ENCODE data around the gene ZBTB7C. TPM values are rescaled to one million over a fixed set of nuclear protein-coding genes. Genes with fewer than 3 reads are reported as not detected.

The ZBTB7C gene
- total RNA-seq, 4 donors from 2014 or later: 38.2 to 92.3 (median 52.4) TPM

GRCh38 chr18:48017635-48018034 lies 391.5 kb downstream of the ZBTB7C start:
- intact Hi-C loops (cut with DNase I): no loop called here
- Histone ChIP-seq H3K36me3 (no peaks in the 10 kb centered on the region), H3K27ac (no peak overlapping the region), H3K4me3 (no peak overlapping the region), H3K27me3 (peaks cover 0 to 23% (median 0%) of the 10 kb centered on the region in 4 donors), H3K9me3 (no peaks in the 10 kb centered on the region), H3K4me1 (peaks cover 0 to 30% (median 13%) of the 10 kb centered on the region in 3 donors)
- no peak for DNase-seq
- 64 to 71% methylated on average over 2 of the region's 2 CpGs for WGBS, 2 donors
- no peak for TF ChIP-seq CTCF (IDR thresholded peaks at IDR 0.05)
- no peak for TF ChIP-seq POLR2A (IDR thresholded peaks at IDR 0.05)

- 32 to 52% methylated on average over 4 of the region's 4 CpGs for WGBS, 2 donors
- Histone ChIP-seq H3K27me3 (peaks cover 0 to 10% (median 0%) of the 10 kb centered on the region in 4 donors), H3K9me3 (no peaks in the 10 kb centered on the region), H3K4me3 (no peak overlapping the region), H3K4me1 (peaks cover 0 to 20% (median 10%) of the 10 kb centered on the region in 3 donors), H3K27ac (no peak overlapping the region), H3K36me3 (no peaks in the 10 kb centered on the region)
- TF ChIP-seq CTCF (IDR thresholded peaks at IDR 0.05) (no peak), POLR2A (IDR thresholded peaks at IDR 0.05) (no peak)
- DNase-seq: no peak
- intact Hi-C loops (cut with DNase I): no loop called here
Observed at GRCh38 chr18:48013162-48013561, 396.0 kb downstream of the ZBTB7C start.

- H3K4me3 ChIP-seq: no peak overlapping the region
- no peaks in the 10 kb centered on the region for H3K36me3 ChIP-seq
- H3K4me1 ChIP-seq: peaks cover 0 to 16% (median 4%) of the 10 kb centered on the region in 3 donors
- no peak for DNase-seq
- no peaks in the 10 kb centered on the region for H3K9me3 ChIP-seq
- peaks cover 0 to 20% (median 0%) of the 10 kb centered on the region in 4 donors for H3K27me3 ChIP-seq
- no peak for TF ChIP-seq CTCF (IDR thresholded peaks at IDR 0.05)
- no peak for TF ChIP-seq POLR2A (IDR thresholded peaks at IDR 0.05)
- H3K27ac ChIP-seq: no peak overlapping the region
- intact Hi-C loops (cut with DNase I): no loop called here
- 73 to 88% methylated on average over 6 of the region's 6 CpGs for WGBS, 2 donors
Observed at GRCh38 chr18:48011926-48012465, 397.2 kb downstream of the ZBTB7C start.

- peaks cover 0 to 16% (median 4%) of the 10 kb centered on the region in 3 donors for H3K4me1 ChIP-seq
- H3K27me3 ChIP-seq: peaks cover 0 to 20% (median 0%) of the 10 kb centered on the region in 4 donors
- no peak for DNase-seq
- H3K27ac ChIP-seq: no peak overlapping the region
- no peak overlapping the region for H3K4me3 ChIP-seq
- WGBS, 2 donors: 89 to 94% methylated on average over 2 of the region's 2 CpGs
- no peak for TF ChIP-seq POLR2A (IDR thresholded peaks at IDR 0.05)
- no peak for TF ChIP-seq CTCF (IDR thresholded peaks at IDR 0.05)
- intact Hi-C loops (cut with DNase I): no loop called here
- no peaks in the 10 kb centered on the region for H3K36me3 ChIP-seq
- no peaks in the 10 kb centered on the region for H3K9me3 ChIP-seq
Observed at GRCh38 chr18:48010264-48010663, 398.9 kb downstream of the ZBTB7C start.

GRCh38 chr18:48009116-48009745 lies 400.0 kb downstream of the ZBTB7C start:
- intact Hi-C loops (cut with DNase I): no loop called here
- 80 to 93% methylated on average over 2 to 5 of the region's 10 CpGs for WGBS, 2 donors
- TF ChIP-seq CTCF (IDR thresholded peaks at IDR 0.05) (no peak), POLR2A (IDR thresholded peaks at IDR 0.05) (no peak)
- H3K4me3 ChIP-seq: no peak overlapping the region
- H3K27ac ChIP-seq: no peak overlapping the region
- H3K27me3 ChIP-seq: peaks cover 0 to 16% (median 0%) of the 10 kb centered on the region in 4 donors
- no peak for DNase-seq
- peaks cover 0 to 16% (median 4%) of the 10 kb centered on the region in 3 donors for H3K4me1 ChIP-seq
- no peaks in the 10 kb centered on the region for H3K9me3 ChIP-seq
- H3K36me3 ChIP-seq: no peaks in the 10 kb centered on the region

Data from esophagus squamous epithelium (tissue), 5 donors.